Measurements from ENCODE around the gene NDUFAF5.
A peak's percentile ranks its signal among the peaks of the same experiment; 100 is the strongest.

Gene NDUFAF5

DNA sequence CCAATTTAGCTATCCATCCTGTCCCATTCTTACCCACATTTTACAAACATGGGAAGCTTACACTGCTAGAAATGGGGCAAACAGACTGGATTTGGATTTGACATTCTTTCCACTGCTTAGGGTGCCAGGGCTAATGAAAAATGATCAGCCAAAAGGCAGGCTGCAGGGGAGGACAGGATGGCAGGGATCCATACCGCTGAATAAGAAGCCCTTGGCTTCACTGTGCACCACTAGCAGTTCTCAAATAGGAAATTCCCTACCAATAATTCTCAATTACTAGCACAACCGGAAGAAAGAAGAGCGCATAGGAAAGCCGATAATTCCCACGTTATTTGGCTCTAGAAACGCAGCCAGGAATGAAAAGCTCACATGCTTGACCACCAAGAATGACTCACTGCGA lies 73.1 kb downstream of the NDUFAF5 start:
- Histone ChIP-seq H3K27ac (ENCODE audit: low read length) (no peak overlapping the region), H3K27me3 (ENCODE audit: low read depth, low read length) (no peaks in the 10 kb centered on the region), H3K9me3 (ENCODE audit: control insufficient read depth in 1 of 2, low read length in 2 of 2) (no peaks in the 10 kb centered on the region), H3K4me3 (ENCODE audit: low read depth in 1 of 2, low read length in 2 of 2) (no peak overlapping the region), H3K36me3 (ENCODE audit: control insufficient read depth in 1 of 2, insufficient read depth in 2 of 2, low read length in 2 of 2) (no peaks in the 10 kb centered on the region), H3K4me1 (ENCODE audit: control insufficient read depth in 1 of 2, insufficient read depth in 2 of 2, low read length in 2 of 2) (no peaks in the 10 kb centered on the region)

GRCh38 chr20:13858439-13858838 lies 73.6 kb downstream of the NDUFAF5 start:
- Histone ChIP-seq H3K4me1 (ENCODE audit: control insufficient read depth in 1 of 2, insufficient read depth in 2 of 2, low read length in 2 of 2) (no peaks in the 10 kb centered on the region), H3K4me3 (ENCODE audit: low read depth in 1 of 2, low read length in 2 of 2) (no peak overlapping the region), H3K27me3 (ENCODE audit: low read depth, low read length) (no peaks in the 10 kb centered on the region), H3K36me3 (ENCODE audit: control insufficient read depth in 1 of 2, insufficient read depth in 2 of 2, low read length in 2 of 2) (no peaks in the 10 kb centered on the region), H3K9me3 (ENCODE audit: control insufficient read depth in 1 of 2, low read length in 2 of 2) (no peaks in the 10 kb centered on the region), H3K27ac (ENCODE audit: low read length) (no peak overlapping the region)

- Histone ChIP-seq H3K4me3 (ENCODE audit: low read depth in 1 of 2, low read length in 2 of 2) (no peak overlapping the region), H3K27me3 (ENCODE audit: low read depth, low read length) (no peaks in the 10 kb centered on the region), H3K9me3 (ENCODE audit: control insufficient read depth in 1 of 2, low read length in 2 of 2) (no peaks in the 10 kb centered on the region), H3K4me1 (ENCODE audit: control insufficient read depth in 1 of 2, insufficient read depth in 2 of 2, low read length in 2 of 2) (no peaks in the 10 kb centered on the region), H3K36me3 (ENCODE audit: control insufficient read depth in 1 of 2, insufficient read depth in 2 of 2, low read length in 2 of 2) (no peaks in the 10 kb centered on the region), H3K27ac (ENCODE audit: low read length) (no peak overlapping the region)
These were observed 74.0 kb downstream of the NDUFAF5 start for GRCh38 chr20:13858871-13859270.

- peaks cover 4 to 9% of the 10 kb centered on the region in 2 donors for H3K4me1 ChIP-seq (ENCODE audit: control insufficient read depth in 1 of 2, insufficient read depth in 2 of 2, low read length in 2 of 2)
- no peak overlapping the region for H3K4me3 ChIP-seq (ENCODE audit: low read depth in 1 of 2, low read length in 2 of 2)
These were observed 77.4 kb downstream of the NDUFAF5 start for GRCh38 chr20:13862245-13862644.

GRCh38 chr20:13863244-13863643 lies 78.4 kb downstream of the NDUFAF5 start:
- no peak overlapping the region for H3K27ac ChIP-seq (ENCODE audit: low read length)
- H3K4me1 ChIP-seq (ENCODE audit: control insufficient read depth in 1 of 2, insufficient read depth in 2 of 2, low read length in 2 of 2) = peaks cover 4 to 9% of the 10 kb centered on the region in 2 donors

More at GRCh38 chr20:13862245-13862644, 77.4 kb downstream of the NDUFAF5 start:
- Histone ChIP-seq H3K27ac (ENCODE audit: low read length) (no peak overlapping the region), H3K36me3 (ENCODE audit: control insufficient read depth in 1 of 2, insufficient read depth in 2 of 2, low read length in 2 of 2) (no peaks in the 10 kb centered on the region), H3K27me3 (ENCODE audit: low read depth, low read length) (no peaks in the 10 kb centered on the region), H3K9me3 (ENCODE audit: control insufficient read depth in 1 of 2, low read length in 2 of 2) (no peaks in the 10 kb centered on the region)

GRCh38 chr20:13865156-13865555 lies 80.3 kb downstream of the NDUFAF5 start:
- H3K9me3 ChIP-seq (ENCODE audit: control insufficient read depth in 1 of 2, low read length in 2 of 2) = no peaks in the 10 kb centered on the region
- H3K27ac ChIP-seq (ENCODE audit: low read length) = peak overlapping the region; percentile 56
- no peaks in the 10 kb centered on the region for H3K27me3 ChIP-seq (ENCODE audit: low read depth, low read length)
- no peaks in the 10 kb centered on the region for H3K36me3 ChIP-seq (ENCODE audit: control insufficient read depth in 1 of 2, insufficient read depth in 2 of 2, low read length in 2 of 2)
- H3K4me1 ChIP-seq (ENCODE audit: control insufficient read depth in 1 of 2, insufficient read depth in 2 of 2, low read length in 2 of 2) = peaks cover 4 to 9% of the 10 kb centered on the region in 2 donors
- H3K4me3 ChIP-seq (ENCODE audit: low read depth in 1 of 2, low read length in 2 of 2) = no peak overlapping the region

More at GRCh38 chr20:13863244-13863643, 78.4 kb downstream of the NDUFAF5 start:
- H3K9me3 ChIP-seq (ENCODE audit: control insufficient read depth in 1 of 2, low read length in 2 of 2) = no peaks in the 10 kb centered on the region
- H3K4me3 ChIP-seq (ENCODE audit: low read depth in 1 of 2, low read length in 2 of 2) = no peak overlapping the region
- no peaks in the 10 kb centered on the region for H3K27me3 ChIP-seq (ENCODE audit: low read depth, low read length)
- H3K36me3 ChIP-seq (ENCODE audit: control insufficient read depth in 1 of 2, insufficient read depth in 2 of 2, low read length in 2 of 2) = no peaks in the 10 kb centered on the region

GRCh38 chr20:13865791-13866351 lies 81.0 kb downstream of the NDUFAF5 start:
- Histone ChIP-seq H3K27ac (ENCODE audit: low read length) (peak overlapping the region; percentile 56), H3K36me3 (ENCODE audit: control insufficient read depth in 1 of 2, insufficient read depth in 2 of 2, low read length in 2 of 2) (no peaks in the 10 kb centered on the region), H3K4me3 (ENCODE audit: low read depth in 1 of 2, low read length in 2 of 2) (no peak overlapping the region), H3K27me3 (ENCODE audit: low read depth, low read length) (no peaks in the 10 kb centered on the region), H3K9me3 (ENCODE audit: control insufficient read depth in 1 of 2, low read length in 2 of 2) (no peaks in the 10 kb centered on the region), H3K4me1 (ENCODE audit: control insufficient read depth in 1 of 2, insufficient read depth in 2 of 2, low read length in 2 of 2) (peaks cover 4 to 9% of the 10 kb centered on the region in 2 donors)

DNA sequence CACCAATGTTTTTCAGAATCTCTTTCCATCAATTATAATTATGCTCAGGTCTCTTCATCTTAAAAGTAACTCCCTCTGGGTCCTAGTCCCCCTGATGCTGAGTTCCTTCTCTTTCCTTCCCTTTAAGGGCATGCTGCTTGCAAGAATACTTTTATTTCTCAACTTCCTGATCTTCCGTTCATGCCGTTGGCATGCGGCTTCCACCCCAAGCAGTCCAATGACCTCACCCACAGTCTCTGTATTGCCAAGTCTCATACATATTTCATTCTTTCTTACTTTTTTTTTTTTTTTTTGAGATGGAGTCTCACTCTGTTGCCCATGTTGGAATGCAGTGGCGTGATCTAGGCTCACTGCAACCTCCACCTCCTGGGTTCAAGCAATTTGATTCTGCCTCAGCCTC lies 83.5 kb downstream of the NDUFAF5 start:
- H3K27me3 ChIP-seq (ENCODE audit: low read depth, low read length) = no peaks in the 10 kb centered on the region
- peaks cover 4 to 9% of the 10 kb centered on the region in 2 donors for H3K4me1 ChIP-seq (ENCODE audit: control insufficient read depth in 1 of 2, insufficient read depth in 2 of 2, low read length in 2 of 2)
- H3K4me3 ChIP-seq (ENCODE audit: low read depth in 1 of 2, low read length in 2 of 2) = no peak overlapping the region
- H3K9me3 ChIP-seq (ENCODE audit: control insufficient read depth in 1 of 2, low read length in 2 of 2) = no peaks in the 10 kb centered on the region
- peak overlapping the region; percentile 7 for H3K27ac ChIP-seq (ENCODE audit: low read length)
- no peaks in the 10 kb centered on the region for H3K36me3 ChIP-seq (ENCODE audit: control insufficient read depth in 1 of 2, insufficient read depth in 2 of 2, low read length in 2 of 2)

- H3K4me1 ChIP-seq (ENCODE audit: control insufficient read depth in 1 of 2, insufficient read depth in 2 of 2, low read length in 2 of 2) = peaks cover 0 to 17% of the 10 kb centered on the region in 2 donors
- H3K27me3 ChIP-seq (ENCODE audit: low read depth, low read length) = no peaks in the 10 kb centered on the region
- H3K4me3 ChIP-seq (ENCODE audit: low read depth in 1 of 2, low read length in 2 of 2) = no peak overlapping the region
- H3K27ac ChIP-seq (ENCODE audit: low read length) = no peak overlapping the region
- no peaks in the 10 kb centered on the region for H3K9me3 ChIP-seq (ENCODE audit: control insufficient read depth in 1 of 2, low read length in 2 of 2)
- H3K36me3 ChIP-seq (ENCODE audit: control insufficient read depth in 1 of 2, insufficient read depth in 2 of 2, low read length in 2 of 2) = no peaks in the 10 kb centered on the region
These were observed 85.4 kb downstream of the NDUFAF5 start for GRCh38 chr20:13870170-13870748.

All from muscle layer of duodenum (tissue), 2 donors.